ENCODE measurements around the gene KCNMB2.
A peak's percentile ranks its signal among the peaks of the same experiment; 100 is the strongest.
"Not testable (repeated sequence)": the region's sequence is repeated elsewhere in the genome, so short reads cannot be mapped to it uniquely, and the experiment has no call there.

Gene KCNMB2

DNA sequence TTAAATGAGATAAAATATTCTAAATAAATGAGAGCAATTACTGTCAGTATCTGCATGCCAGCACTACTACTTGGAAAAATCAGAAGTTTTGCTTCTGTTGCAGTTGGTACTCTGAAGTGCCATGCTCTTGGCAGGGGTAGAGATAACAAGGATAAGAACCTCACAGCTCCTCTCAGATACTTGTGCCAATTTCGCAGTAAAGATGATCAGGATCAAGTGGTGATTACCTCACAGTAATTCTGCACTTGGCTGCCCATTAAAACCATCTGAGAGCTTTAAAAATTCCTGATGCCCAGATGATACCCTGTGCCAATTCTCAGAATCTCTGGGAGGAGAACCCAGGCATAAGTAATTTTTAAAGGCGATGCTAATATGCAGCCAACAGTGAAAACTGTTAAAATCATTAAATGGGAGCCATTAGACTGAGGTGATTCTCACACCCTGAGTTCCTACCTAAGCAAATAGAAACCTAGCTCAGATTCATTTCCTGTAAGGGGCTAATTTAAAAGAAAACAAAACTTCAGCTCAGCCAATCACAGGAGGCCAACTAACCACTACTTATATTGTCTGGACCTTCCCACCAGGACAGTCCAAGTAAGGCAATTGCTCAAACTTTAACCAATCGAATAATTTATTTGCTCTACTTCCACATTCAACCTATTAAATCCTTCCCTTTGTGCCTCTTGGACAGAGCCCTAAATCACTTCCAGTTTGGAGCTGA is 171.2 kb downstream of the KCNMB2 start:
- peak; percentile 99 for DNase-seq

DNA sequence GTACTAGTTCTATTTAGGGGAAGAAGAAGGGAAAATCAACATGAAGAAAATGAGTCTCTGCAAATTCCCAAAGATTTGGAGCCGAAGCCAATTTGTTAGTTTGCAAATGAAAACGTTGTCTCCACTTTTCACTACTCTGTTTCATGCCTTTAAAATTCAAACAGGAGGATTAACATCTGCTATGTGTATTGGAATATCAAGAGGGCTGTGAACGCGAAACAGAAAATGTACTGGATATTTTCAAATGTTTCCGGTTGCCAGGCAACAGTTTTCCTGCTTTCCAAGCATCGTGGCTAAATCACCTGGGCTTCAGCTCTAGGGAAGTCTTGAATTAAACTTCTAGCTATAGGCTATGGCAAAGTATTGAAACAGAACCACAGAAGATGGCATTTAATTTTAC is 172.8 kb downstream of the KCNMB2 start:
- DNase-seq, result no peak

DNA sequence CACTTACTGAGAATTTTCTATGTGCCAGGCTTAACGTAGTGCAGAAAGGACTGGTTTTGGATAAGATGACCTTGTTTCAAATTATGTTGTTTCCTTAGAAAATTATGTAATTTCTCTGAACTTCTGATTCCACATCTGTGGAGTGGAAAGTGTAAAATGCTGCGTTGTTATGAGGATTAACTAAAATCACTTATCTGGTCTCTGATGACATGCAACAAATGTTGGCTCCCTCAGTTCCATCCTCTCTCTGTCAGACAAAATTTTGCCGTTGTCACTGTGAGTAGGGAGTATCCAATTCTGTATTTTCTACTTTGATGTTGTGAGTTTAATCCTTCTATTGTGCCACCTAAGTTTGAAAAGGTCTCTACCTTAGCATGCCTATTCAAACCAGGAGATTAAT is 175.5 kb downstream of the KCNMB2 start:
- DNase-seq, result no peak

DNA sequence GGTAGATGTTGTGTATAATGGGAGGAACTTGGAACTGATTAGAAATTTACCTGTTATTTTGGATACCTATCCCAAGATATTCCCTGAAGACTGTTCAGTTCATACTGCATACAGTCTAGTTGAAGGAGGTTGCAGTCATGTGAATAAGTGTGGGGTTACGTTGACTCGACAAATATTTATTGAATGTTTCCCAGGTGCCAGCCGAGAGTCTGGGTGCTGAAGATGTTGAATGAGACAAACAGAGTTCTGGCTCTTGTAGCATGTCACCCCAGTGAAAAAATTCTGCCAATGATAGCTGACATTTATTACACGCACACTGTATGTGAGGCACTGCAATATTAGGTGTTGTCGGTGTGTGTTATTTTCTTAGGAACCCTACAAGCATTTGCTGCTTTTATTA is 176.0 kb downstream of the KCNMB2 start:
- DNase-seq, result no peak

DNA sequence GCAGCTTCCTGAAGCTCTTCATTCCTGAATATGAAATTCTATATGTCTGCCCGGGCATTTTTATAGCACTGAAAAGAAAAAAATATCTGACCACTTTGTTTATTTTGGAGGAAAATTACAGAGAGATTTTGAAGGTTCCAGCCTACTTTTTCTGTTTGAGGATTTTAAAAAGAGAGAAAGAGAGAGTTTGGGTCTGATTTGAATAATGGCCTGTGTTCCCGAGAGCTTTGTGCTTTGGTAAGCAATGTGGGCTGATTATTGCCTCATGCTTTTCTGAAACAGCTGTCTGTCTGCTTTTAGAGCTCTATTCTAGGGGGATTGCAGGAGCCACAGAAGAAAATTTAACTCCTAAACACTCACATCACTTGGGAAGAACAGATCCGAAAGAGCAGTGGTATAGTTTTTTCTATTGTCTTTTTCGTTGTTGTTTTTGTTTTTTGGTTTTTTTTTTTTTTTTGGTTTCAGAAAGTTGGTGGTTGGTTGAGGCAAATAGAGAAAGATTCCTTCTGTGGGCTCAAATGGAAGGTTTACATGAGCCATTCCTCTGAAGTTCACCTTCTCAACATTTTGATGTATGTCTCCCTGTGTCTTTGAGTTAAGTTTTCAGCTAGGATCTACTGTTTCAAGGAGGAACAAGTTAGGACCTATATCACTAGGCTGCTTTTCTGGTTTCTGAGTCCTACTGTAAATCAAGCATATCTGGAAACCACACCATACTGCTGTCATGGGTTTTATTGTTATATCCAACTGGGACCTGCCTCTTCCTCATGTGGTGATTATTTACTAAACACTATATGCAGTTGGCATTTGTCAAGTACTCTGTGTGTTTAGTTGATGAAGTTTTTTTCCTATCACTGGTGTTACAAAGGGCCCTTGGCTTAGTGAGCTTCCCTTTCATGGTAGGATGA is 178.9 kb downstream of the KCNMB2 start:
- DNase-seq, result no peak

DNA sequence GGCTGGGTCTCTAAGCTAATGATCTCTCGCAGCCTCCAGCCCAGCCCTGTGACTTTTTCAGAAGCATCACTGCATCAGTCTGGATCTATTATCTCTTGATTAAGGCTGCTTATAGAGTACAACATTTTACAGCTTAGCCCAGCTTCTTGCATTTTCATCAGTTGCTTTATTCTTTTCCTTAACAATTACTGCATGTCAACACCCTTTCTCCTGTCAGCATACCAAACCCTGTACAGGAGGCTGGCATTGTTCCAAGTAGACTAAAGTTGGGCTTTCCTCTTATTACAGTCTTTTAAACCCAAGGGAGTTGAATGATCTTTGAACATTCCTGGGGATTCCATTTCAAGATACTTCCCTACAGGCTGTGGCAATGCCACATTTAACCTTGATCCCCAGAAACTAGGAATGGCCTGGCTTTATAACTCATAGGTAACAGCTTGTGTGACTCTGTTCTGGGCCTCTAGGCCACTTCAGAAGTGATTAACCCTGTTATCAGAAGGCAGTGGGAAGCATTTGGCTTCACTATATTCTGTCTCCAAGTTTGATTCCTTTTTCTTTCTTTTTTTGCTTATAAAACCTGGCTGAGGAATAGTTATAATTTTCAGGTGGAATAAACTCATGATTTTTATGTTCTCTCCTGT is 182.9 kb downstream of the KCNMB2 start:
- DNase-seq, result no peak

DNA sequence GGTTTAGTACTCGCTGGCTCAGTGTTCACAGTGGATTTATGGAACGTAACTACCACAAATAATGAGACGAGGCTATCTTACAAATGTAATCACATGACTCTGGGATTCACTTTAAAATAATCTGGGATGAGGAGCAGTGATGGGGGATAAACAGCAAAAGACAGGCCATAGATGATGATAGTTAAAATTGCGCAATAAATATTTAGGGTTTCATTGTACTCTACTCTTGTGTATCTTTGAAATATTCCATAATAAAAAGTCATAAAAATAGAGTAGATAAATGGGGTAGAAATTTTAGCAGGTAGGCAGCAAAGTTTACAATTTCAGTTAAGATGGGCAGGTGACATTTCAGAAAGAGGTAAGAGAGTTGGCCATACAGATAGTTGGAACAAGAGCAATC is 196.6 kb downstream of the KCNMB2 start:
- DNase-seq, result no peak

DNA sequence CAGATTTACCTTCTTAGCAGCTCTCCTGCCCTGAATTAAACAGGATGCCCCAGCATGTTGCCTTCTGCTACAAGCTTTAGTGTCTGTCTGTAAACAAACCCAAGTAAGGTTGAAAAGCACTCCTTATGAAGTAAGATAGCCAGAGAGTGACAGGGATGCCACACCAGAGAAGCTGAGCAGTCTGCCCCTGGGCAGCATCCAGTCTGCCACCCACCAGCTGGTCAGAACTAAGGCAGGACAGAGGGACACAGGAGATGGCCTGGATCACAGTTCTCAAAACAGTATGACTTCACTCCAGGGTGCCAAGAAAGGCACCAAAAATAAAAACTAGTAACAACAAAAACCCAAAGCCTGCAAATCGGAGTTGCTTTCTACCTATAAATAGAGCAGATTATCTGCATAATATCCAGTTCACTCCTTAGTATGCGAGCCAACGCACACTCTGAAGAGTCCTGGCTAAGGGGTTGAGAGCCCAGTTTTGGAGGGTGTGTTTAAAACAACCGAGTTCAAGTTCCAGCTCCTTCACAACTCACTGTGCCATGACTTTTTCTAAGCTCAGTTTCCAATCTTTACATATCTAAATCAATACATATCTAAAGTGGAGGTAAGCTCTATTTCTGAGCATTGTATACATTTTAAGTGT is 198.9 kb downstream of the KCNMB2 start:
- no peak for DNase-seq

DNA sequence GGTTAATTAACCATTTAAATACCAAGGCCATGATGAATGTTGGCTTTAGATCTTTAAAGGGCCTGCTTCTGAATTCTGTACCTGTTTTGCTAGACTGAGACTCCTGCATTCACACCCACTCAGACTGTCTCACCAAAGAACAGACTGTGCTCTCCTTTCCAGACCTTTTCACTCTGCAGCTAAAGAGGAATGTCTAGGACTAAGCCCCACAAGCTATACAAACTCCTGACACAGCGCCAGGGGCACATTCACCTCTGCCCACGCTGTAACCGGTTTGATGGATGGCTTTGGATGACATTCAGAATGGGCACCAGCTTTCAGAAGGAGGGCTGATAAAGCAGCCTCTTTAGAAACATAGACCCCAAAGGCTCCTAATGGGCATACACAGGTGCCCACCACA is 200.1 kb downstream of the KCNMB2 start:
- no peak for DNase-seq

DNA sequence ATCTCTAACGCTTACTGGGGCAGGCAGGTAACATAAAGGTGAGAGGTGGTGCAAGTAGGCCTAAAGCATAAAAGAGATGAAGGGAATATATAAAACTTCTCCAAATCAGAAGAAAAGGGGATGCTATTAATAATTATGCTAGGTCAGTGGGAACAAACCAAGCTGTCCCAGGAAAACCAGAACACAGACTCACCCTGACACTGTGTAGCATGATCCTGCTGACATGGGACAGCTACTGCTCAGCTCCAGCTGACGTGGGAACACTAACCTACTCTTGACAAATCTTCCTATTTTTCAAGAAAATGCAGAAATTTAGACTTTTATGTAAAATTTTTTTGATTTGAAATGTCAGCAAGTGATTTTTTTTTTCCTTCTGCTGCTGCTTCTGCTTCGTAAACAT is 203.5 kb downstream of the KCNMB2 start:
- DNase-seq, result no peak

DNA sequence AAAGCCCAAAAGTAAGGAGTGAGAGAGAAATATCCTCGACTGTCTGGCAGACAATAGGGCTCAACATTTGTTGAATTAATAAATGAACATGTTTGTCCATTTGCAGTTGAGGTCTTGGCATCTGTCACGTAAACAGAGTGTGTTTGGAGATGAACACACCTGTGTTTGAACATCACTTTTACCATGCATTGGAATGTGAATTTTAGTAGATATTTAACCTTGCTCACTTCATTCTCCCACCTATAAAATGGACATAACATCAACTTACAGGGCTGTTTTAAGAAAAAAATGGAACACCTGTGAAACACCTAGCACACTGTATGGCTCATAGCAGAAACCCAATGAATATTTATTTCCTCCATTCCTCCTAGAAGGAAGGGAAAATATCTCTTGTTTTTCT is 204.8 kb downstream of the KCNMB2 start:
- no peak for DNase-seq

DNA sequence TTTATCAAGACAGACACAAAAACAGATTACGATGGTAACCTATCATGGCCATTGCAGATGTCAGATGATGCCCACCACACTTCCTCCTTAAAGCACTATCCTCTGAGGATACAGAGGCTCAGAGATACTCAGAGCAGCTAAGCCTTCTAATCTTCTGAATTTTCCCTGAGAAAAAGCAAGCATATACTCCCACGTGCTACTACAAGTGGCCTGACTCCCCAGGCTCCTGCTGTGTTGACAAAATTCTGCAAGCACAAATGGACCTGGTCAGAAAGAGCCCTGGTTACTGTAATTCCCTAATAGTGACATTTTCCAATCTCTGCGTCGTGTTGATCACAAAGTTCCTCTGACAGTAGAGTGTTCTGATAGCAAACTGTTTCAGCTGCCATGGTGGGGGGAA is 207.1 kb downstream of the KCNMB2 start:
- no peak for DNase-seq

DNA sequence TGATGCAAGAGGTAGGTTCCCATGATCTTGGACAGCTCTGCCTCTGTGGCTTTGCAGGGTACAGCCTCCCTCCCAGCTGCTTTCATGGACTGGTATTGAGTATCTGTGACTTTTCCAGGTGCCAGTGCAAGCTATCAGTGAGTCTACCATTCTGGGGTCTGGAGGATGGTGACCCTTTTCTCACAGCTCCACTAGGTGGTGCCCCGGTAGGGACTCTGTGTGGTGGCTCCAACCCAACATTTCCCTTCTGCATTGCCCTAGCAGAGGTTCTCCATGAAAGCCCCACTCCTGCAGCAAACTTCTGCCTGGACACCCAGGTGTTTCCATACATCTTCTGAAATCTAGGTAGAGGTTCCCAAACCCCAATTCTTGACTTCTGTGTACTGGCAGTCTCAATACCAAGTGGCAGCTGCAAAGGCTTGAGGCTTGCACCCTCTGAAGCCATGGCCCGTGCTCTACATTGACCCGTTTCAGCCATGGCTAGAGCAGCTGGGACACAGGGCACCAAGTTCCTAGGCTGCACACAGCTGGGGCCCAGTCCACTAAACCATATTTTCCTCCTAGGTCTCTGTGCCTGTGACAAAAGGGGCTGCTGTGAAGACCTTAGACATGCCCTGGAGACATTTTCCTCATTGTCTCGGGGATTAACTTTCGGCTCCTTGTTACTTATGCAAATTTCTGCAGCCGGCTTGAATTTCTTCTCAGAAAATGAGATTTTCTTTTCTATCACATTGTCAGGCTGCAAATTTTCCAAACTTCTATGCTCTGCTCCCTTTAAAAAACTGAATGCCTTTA is 209.8 kb downstream of the KCNMB2 start:
- not testable (repeated sequence) for DNase-seq

DNA sequence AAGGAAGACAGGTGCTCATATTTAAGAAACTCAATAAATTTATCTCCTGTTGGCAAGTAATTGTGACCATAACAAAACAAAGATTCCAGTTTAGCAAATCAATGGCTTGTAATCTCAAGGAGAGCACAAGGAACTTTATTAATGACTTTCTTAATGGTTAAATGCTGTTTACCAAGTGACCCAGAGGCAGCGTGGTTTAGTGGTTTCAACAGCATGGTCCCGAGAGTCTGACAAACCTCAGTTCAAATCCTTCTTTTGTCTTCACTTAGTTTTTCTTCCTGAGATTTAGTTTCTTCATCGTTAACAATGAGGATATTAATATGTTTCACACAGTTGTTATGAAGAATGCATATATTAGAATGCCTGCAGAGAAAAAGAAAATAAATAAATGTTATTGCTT is 212.6 kb downstream of the KCNMB2 start:
- no peak for DNase-seq

DNA sequence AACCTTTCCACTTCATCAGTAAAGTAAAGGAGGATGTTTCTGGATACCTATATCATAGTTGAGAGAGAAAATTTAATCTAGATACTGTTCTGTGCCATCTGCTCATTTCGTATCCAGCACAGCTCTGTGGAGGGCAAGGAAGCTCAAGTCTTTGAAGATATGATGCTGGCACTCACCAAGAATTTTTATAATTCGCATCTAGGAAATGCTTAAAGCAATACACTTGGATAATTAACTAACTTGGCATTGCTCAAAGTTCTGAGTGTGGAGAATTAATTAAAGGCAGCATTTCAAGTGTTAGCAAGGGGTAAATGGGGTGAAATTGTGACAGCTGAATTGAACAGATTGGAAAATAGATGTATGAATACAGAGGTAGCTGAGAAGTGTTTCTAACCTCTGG is 213.2 kb downstream of the KCNMB2 start:
- DNase-seq, result no peak

DNA sequence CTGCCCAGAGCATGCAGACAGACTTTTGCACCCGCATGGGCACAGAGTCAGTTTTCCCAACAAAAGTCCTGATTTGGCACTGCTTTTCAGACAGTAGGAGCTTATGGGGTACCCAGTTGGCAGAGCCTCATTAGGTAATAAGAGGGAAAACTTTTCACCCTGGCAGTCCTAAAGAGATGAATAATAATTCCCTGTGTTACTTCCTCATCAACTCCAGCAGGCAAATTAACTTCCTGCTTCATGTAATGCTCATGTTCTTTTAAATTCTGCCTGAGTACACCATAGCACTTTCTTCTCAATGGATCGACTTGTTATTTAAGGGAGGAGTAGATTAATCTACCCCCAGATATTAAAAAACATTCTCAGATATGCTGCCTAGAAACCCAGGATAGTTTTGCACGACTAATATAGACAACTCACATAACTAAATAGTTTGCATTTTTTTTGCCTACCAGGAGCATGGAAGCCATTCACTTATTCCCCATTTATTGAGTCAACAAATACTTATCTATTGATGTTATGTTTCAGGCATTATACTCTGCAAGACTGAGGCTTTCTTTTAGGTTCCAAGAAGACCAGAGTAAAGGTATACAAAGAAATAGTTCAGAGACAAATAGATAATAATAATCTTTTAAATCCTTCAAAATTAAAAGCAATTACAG is 214.5 kb downstream of the KCNMB2 start:
- no peak for DNase-seq

DNA sequence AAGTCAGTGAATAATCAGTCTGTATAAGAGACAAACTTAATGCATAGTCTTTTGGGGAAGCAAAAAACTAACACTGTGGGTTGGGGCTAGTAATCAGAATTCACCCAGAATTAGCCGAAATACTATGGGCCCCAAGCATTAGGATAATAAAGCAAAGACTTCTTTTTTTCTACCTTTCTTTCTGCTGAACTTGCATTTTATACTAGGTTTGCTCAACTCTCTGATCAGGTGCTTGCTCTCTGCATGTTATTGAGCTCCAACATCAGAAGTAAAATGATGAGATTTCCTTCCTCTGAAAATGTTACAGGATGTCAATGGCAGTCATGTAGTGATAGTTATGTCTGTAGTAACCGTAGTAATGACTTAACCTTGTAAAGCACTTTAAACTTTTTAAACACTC is 216.6 kb downstream of the KCNMB2 start:
- DNase-seq, result no peak

DNA sequence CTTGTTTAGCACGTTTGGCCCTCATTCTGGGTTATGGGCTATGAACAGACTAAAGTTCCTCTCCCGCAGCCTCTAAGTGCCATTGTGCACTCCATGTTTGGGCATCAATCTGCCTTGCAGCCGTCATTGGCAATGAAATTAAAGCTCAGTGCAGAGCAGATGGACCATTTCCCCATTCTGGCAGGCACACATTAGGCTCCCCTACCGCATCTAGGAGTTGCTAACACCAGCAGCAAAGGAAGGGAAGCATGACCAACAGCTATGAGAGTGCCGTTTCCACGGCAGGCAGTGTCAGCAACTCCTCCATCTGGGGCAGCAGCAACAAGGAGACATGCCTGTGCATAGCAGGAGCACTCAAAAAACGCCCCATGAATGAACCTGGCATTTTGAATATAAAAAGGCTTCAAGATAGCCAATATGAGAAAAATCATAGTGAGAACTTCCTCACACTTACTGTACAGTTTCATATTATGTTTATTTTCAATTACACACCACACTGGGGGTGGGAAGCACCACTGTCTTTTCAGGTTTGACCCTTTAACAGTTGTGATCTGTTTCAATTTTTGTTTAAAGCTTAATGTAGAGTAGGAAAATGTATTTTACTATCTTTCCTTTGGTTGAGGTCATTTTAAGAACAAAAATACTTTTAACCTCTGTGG is 218.7 kb downstream of the KCNMB2 start:
- no peak for DNase-seq

DNA sequence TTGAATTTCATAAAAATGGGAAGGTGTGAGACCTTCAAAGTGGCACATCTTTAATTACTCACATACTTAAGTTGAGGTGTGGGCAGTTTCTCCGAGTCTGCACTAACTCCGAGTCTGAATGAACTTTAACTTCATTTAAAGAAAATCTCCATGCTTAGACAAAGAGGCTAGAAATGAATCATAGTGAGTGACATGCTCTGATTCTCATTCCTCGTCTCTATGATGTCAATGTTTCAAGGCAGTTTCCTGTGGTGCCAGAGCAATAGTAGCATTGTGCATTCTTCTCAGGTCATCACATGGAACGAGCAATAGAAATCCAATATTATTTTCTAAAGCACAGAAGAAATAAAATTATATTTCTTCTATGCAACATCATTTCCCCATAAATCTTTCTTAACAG is 224.8 kb downstream of the KCNMB2 start:
- no peak for DNase-seq

DNA sequence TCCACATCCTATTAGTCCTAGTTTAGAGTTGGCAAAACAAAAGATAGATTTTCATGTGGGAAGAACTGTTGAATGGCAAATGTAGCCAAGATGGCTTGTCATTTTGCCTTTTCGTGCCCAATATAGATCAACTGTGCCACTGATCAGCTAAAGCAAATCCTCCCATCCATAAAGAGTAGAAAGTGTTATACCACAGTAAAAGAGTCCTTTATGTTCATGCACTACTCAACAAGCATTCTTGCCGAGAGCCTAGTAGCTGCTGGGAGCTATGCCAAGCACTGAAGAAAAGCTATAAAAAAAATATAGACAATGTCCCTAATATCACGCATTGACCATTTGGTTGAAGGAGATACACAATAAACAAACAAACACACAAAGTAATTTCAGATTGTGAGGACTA is 225.2 kb downstream of the KCNMB2 start:
- no peak for DNase-seq

DNA sequence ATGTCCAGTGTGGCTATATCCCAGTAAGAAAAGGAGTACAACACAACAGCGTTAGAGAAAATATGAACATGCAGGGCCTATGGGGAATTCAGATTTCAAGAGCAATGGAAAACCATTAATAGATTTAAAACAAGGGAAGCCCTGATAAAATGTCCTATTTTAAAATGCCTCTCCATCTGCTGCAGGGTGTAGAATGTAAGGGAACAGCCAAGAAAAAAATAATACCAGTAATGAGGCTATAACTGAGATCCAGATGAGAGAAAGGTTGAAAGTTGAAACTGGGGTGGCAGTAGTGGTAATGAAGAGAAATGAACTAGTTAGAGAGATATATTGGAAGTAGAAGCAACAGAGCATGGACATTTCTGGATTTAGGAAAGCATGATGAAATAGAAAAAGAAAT is 226.1 kb downstream of the KCNMB2 start:
- no peak for DNase-seq
